DMS153 treated with DMSO at 0.1 percent for 48 hours (cell line): ENCODE data around the gene HS6ST1.

Experiments used
- DNase-seq: peaks from one replicate; lab custom pipeline; 2025; ENCODE audit not compliant: unreplicated experiment; lab: John Stamatoyannopoulos, UW

The HS6ST1 gene

DNA sequence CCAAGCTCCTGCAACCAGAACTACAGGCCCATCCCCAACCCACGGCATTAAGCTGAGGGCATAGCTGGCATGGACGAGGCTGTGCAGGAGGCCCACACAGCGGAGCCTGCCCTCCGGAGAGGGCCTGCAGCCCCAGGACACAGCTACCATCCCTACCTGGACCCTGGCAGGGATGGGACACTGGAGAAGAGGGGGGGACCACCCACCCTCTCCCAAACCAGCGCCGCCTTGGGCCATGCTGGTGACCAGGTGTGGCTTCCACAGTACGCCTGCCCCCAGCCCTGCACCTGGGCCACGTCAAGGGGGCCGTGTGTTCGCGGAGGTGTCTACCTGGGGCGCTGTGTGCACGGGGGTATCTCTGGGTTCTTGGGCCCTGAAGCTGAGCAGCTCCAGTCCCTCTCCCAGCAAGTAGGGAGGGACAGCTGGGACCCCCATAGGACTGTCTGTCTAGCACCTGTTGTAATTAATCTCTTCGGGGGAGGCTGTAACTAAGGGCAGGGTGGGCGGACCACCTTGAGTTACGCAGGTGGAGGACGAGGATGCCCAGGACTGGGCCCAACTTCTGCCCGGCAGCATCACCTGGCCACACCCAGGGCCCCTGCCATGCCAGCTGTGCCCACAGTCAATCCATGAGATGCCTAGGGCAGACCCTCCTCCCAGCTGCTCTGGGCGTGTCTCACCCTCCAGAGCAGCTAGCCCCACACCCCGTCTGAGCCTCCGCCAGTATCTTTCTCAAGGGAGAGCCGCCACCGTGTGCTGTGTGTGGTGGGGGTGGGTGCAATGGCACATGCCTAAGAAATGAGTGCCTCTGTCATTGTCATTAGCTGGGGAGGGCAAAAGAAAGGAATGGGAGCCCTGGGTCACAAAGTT, 18.3 kb downstream of the HS6ST1 start:
- DNase-seq: no peak

DNA sequence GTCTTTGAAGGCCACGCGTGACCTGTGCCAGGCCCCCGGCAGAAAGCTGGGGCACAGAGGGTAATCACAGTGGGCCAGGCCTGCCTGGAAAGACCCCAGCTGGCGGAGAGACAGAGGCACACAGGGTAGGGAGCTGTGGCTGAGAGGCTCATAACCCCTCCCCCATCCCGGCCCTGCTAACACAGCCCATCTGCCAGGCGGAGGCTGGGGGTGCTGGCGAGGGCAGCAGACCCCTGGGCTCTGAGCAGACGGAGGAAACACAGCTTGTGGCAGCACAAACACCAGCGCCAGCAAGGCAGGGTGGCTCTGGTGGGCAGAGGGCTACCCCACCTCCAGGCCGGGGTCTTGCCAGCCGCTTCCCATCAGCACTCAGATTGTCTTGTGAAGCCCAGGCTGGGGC, 19.0 kb downstream of the HS6ST1 start:
- DNase-seq: no peak

DNA sequence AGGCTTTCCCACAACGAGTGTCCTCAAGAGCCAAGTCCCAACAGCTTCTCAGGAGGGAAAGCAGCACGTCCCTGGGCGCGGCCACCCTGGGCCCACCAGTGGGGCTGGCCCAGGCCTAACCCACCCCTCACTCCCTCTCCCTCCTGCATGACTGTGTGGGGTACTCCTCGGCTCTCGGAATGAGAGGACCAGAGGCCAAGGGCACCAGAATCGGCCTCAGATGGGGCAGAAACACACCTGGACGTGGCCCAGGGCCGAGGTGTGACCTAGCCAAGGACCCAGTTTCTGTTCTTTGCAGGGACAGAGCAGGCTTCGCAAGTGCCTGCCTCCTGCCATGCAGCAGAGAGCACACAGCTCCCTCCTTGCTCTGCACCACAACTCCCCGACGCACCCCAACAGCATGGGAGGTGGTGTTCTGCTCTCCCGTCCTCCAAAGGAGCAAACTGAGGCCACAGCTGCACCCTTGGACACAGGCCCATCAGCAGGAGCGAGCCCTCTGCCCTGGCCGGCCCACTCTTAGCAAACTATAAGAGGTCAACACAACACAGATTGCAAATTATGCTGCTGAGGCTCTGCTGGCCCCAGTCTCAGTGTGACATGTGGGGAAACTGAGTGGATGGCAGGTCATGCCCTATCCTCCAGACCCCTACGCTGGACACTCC, 19.7 kb downstream of the HS6ST1 start:
- no peak for DNase-seq

DNA sequence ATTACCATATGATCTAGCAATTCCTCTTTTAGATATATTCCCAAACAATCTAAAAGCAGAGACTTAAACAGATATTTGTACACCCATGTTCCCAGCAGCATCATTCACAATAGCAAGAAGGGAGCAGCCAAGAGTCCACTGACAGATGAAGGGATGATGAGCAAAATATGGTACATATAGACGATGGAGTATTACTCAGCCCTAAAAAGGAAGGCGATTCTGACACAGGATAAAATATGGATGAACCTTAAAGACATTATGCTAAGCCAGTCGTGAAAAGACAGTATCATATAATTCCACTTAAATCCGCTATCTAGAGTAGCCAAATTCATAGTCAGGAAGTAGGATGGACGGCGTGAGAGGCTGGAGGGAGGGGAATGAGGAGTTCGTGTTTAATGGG, 20.4 kb downstream of the HS6ST1 start:
- DNase-seq: no peak

DNA sequence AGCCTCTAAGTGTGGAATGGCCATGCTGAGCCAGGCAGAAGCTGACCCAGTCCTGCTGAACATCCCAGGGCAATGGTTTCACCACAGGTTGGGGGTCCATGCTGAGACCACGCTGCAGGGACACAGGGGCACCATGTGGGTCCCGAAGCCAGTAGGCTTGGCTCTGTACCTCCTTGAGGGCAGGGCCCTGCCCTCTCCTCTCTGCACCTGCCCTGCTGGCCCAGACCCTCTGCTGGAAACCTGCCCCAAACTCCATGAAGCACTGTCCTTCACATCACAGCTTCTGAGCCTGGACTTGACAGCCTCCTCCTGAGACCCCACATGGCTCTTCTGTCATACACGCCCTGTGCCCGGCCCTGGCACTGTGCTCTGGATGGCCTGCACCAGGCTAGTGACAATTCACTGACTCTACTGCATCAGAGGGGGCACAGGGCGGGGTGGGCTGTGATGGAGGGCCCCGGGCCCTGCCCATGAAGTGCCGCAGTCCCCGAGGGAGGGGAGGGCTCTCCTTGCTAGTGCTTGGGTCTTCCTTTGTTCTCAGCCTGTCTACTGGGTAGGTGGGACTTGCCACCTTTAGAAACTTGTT, 24.7 kb downstream of the HS6ST1 start:
- DNase-seq: no peak

DNA sequence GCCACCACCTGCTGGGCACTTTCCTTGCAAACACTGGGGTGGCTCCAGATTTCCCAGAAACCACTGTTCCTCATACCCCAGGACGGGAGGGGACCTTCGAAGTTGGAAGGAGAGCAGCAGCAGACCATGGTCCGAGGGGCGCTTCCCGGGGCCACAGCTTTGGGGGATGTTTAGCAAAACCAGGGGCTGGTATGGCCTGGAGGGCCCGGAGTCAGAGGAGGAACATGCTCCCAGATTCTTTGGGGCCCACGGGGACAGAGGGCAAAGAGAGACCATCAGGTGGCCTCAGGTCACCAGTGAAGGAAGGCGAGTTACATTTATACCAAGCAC, 25.3 kb downstream of the HS6ST1 start:
- DNase-seq: no peak

DNA sequence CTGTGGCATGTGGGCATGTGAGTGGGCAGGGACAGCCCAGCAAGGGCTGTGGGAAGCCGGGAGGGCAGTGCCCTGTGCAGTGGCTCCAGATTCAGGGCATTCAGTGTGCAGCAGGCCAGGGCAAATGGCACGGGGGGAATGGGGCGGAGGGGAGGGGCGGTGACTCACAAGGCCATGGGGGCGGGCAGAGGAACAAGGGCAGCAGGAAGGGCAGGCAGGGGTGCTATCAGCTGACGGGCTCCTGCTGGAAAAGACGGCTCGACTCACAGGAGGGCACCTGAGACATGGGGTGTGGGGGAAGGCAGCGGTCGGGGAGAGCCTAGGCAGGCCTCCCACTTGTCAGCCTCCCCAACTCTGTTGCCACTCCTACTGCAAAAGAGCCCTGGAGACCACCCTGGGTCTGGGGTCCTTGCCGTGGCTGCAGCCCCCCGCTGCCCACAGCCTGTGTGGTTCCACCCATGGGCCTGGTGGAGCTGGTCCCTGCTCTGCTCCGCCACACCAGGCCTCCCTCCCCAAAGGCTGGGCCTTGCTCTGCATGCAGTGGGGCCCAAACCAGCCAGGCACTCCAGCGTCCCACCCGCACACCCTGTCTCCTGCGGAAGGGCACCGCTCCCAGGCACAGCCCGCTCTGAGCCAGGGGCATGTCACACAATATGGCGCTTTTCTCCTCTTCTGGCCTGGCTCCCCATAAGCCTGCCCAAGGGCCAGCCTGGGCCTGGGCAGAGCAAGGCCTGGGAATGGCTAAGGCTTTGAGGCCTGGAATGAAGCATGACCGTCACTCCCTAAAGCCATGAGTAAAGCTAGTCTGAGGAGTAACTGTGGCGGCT, 25.9 kb downstream of the HS6ST1 start:
- no peak for DNase-seq

DNA sequence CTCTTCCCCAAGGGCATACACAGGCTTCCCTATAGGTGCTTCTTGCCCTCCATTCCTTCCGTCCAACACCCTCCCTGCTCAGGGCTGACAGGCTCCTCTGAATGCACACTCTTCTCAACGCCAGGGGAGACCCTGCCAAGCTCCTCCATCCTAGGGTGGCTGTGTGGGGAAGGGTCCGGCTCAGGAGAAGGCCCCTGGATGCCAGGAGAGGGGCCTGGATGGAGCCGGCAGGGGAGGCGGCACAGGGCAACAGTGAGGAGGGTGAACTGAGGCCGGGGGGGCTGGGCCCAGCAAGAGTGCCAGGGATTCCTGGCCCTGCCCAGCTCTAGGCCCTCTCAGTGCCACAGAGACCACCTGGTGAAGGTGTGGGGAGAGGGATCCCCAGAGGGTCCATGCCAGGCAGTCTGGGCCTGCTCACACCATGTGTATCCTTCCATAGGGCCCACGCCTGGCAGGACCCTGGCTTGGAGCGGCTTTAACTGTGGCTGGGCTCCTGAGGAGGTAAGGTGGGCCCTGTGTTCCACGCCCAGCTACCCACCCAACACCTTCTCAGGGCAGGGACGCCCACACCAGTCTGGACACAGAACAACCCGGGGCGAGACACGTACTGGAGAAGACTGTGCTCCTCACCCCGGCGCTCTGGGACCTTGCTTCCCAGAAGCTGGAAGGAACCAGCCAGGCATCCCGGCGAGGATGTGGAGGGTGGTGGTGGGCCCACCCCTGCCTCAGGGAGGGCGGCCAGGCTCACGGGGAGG, 26.6 kb downstream of the HS6ST1 start:
- DNase-seq: no peak

DNA sequence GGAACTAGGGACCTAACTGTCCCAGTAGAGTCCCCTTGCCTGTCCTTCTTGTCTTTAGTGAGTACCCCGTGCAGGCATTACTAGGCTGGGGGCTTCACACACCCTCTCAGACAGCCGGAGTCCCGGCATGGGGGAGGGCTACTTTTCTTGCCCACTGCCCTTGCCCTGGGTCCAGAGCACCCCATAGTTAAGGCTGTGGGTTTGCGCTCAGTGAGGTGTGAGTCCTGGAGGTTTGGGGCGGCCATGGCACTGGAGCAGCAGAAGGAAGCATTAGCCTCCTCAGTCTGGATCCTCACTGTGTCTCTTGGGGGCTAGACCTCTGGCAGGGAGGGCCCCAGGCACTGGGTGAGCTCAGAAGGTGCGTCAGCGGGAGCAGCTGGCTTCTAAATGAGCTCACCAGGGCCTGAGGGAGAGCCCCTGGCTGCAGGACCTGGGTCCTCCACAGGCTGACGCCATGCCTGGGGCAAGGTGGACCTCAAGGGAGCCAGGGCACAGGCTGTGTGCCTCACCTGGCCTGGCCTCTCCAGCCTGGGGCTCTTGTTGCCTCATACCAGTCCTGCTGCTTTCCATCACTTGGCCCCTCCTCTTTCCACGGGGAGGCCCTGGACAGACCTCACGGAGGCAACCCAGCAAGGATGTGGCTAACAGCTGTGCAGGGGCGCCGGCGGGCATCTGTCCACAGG, 27.4 kb downstream of the HS6ST1 start:
- DNase-seq: no peak

DNA sequence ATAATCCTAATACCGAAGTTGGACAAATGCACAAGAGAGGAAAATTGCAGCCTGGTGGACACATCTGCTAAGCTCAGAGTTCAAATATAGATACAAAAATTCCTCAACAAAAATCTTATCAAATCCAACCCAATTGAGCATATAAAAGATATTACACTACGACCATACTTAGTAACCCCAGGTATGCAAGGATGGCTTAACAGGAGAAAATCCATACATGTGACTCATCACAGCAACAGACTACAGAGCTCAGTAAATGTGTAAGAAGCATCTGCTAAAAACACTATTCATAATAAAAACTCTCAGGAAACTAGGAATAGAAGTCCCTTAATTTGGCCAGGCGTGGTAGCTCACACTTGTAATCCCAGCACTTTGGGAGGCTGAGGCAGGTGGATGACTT, 28.3 kb downstream of the HS6ST1 start:
- DNase-seq: no peak

DNA sequence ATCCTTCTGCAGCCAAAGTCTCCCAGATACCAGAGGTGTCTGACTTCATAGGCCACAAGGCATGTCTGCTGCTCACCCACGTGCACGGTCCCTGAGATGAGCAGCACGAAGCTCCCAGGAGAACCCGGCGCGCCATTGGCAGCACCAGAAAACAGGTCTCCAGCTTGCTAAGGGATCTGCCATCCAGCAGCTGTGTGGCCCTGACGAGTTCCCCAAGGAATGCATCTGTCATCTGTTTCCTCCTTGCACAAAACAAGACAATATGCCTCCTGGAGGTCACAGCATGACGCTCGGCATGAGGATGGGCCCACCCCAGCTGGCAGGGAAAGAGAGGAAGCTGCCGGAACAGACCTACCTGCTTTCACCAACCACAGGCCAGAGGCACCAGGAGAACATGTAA, 29.2 kb downstream of the HS6ST1 start:
- no peak for DNase-seq

DNA sequence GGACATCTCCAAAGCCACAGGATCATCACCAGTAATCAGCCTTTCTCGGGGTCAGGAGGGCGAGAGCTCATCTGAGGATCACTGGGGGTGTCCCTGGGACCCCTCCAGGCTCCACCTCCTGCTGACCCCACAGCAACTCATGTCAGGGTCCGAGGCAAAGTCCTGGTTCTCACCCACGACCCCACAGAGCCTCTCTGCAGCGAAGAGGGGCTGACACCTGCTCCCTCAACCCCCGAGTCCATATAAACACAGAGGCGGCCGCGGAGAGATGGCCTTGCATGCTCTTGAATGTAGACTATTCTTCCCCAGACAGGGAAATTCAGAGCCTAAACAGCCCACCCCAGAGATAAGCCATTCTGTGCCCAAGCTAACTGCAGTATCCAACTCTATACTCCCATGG, 29.9 kb downstream of the HS6ST1 start:
- DNase-seq: no peak

DNA sequence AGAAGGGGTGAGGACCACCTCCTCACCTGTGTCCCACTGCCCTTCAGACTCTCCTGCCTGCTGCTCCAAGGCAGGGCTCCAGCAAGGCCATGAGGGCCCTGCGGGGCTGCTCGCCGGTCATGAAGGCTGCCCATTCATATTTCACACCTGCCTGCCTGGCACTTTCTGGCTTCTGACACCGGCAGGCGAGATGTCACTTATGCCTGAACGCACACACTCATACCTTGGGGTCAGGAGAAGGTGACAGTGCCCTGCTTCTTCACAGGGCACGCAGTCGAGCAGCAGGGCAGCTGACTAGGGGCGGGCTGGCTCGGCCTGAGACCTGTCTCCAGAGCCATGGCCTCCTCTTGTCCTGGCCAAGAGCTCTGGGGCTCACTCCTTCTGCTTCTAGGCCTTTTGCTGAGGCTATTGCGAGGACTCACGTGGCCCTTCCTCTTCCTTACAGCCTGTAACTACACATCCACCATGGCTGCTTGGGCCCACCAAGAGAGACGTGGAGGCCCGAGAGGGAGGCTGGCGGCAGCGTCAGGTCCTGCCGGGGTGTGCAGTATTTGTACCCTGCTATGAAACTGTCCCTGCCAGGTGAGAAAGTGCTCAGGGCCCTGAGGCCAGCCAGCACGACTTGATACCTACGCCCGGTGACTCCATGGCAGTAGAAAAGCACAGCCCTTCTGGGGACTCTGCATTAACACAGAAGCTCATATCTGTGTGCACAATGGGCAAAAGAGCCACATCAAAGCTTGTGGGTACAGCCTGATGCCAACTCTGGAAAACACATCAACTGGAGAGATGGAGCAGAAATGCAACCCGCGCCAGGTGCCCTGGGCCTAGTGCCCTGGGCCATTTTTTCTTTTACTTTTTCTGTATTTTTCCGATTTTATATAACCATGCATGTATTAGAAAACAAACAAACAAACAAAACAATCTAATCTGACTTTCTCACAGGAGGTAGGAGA, 30.6 kb downstream of the HS6ST1 start:
- no peak for DNase-seq

DNA sequence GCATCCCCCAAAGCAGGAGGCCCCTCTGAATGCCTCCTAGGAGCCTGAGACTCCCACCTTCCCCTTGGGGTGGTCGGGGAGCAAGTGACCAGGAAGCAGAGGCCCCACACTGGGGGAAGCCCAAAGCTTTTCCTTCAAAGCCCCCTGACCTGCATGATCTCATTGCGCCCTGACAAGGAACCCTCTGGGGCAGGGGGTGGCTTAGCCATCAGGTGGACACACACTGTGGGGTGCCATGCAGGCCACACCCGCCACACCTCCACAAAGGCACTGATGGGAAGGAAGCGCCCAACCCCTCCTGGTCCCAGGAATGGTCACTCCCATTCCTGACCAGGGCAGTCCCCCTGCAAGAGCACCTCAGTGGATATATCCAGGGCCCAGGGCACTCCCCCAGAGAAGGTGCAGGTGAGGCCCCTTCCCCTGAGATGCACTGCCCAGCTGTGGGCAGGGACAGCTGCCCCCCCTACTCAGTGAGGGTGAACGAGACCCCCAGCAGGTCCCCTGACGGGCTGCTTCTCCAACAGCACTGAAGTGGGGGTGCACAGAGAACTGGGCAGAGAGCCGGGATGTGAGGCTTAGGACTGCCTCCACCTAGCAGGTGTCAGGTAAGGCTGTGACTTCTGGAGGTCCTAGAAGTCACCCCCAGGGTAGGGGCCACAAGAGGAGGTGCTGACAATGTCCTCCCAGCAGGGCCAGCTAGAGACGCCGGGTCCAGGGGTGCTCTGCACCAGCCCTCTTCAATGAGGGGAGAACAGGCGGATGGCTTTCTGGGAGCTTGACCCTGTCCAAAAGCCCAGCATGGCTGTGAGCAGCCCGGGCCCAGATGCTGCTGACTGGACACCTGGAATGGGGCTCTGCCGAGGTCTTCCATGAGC, 31.5 kb downstream of the HS6ST1 start:
- no peak for DNase-seq

DNA sequence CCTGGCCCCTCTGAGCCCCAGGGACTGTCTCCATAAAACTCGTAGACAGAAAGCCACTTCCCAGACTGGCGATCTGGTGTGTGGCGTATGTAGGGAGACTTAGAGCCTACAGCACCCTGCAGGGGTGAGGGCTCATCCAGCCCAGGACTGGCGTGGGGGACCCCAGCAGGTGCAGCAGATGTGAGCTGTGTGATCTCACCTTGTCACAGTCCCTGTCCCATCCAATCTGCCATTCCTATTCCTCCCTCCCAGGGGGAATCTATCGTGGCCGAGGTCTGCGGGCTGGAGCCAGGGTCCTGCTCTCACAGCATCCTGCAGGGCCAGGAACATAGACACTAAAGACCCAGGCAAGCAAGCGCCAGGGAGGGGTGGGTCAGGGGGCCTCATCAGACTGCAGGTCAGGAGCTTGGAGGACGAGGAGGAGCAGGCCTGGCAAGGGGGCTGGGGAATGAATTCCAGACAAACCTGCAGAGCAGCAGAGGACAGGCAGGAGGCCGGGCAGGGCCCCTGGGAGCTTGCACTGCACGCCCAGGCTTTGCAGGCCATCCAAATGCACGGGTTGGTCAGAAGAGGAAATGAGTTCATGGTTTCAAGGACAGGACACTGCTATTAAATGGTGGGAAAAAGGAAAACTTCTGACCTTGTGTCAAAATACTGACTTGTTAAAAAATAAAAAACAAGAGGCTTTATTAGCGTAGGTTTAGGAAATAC, 32.5 kb downstream of the HS6ST1 start:
- DNase-seq: no peak

DNA sequence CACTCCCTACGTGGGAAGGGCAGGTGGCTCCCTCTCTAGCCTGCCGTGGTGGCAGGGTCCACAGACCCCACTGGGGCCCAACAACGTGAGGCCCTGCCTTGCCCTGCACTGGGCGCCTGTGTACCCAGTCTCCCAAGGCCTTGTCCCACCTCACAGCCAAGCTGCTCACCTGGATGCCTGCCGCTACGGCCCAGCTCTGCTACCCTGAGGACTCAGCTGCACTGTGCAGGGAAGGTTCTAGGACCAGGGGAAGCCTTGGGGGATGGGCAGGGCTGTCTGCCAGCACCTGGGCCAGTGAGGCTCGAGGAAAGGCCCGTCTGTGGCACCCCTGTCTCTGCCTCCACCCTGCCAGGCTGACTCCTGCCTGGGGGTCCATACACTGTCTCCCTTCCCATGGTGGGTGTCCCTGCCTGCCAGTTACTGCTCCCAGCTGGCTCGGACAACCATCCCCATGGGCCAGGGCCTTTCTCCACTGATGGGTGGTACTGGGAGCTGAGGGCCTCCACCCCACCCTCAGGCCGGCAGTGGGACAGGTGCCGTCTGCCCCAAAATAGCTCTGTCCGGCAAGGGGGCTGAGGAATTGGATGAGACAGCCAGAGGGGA, 33.2 kb downstream of the HS6ST1 start:
- no peak for DNase-seq

DNA sequence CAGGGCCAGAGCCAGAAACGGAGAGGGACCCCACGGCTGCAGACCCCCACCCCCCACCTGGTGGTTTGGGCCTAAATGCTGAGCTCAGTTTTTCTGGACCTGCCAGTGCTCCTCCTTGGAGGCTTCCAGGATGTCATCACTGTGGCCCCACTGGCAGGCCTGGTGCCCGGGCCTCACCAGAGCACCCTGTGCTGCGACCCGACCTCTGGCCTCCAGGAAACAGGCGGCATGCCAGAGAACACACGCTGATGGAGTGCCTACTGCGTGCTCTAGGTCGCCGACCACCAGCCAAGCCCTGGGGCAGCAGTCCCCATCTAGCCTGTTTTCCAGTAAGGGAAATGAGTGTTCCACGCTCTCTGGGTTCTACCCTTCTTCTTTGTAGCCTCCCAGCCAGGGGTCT, 33.8 kb downstream of the HS6ST1 start:
- DNase-seq: no peak
